NCI-H2227 treated with DMSO at 0.1 percent for 48 hours (cell line): ENCODE data around the gene CACNA1E.

Experiments used
- DNase-seq: peaks from one replicate; lab custom pipeline; 2025; lab: John Stamatoyannopoulos, UW

Gene CACNA1E

GRCh38 chr1:181768930-181769280 lies 285.6 kb downstream of the CACNA1E start:
- no peak for DNase-seq

- DNase-seq, result no peak
Observed at GRCh38 chr1:181769846-181770245, 286.5 kb downstream of the CACNA1E start.

GRCh38 chr1:181772714-181773113 lies 289.4 kb downstream of the CACNA1E start:
- DNase-seq, result no peak

- DNase-seq, result no peak
Observed at GRCh38 chr1:181776044-181776443, 292.7 kb downstream of the CACNA1E start.

- no peak for DNase-seq
Observed at GRCh38 chr1:181777286-181777685, 294.0 kb downstream of the CACNA1E start.

GRCh38 chr1:181777812-181778211 lies 294.5 kb downstream of the CACNA1E start:
- no peak for DNase-seq

GRCh38 chr1:181778640-181779260 lies 295.4 kb downstream of the CACNA1E start:
- peak; percentile 54 for DNase-seq

- DNase-seq, result no peak
Observed at GRCh38 chr1:181779343-181779742, 296.0 kb downstream of the CACNA1E start.

- DNase-seq, result no peak
Observed at GRCh38 chr1:181783208-181783607, 299.9 kb downstream of the CACNA1E start.

GRCh38 chr1:181784039-181784683 lies 300.8 kb downstream of the CACNA1E start:
- no peak for DNase-seq

GRCh38 chr1:181789395-181789794 lies 306.1 kb downstream of the CACNA1E start:
- no peak for DNase-seq

- DNase-seq, result no peak
Observed at GRCh38 chr1:181791721-181792120, 308.4 kb downstream of the CACNA1E start.

- no peak for DNase-seq
Observed at GRCh38 chr1:181793831-181794230, 310.5 kb downstream of the CACNA1E start.

GRCh38 chr1:181794332-181794731 lies 311.0 kb downstream of the CACNA1E start:
- no peak for DNase-seq

- DNase-seq, result no peak
Observed at GRCh38 chr1:181798191-181798926, 315.0 kb downstream of the CACNA1E start.

GRCh38 chr1:181801617-181802016 lies 318.3 kb downstream of the CACNA1E start:
- no peak for DNase-seq

GRCh38 chr1:181802466-181802865 lies 319.1 kb downstream of the CACNA1E start:
- no peak for DNase-seq

- no peak for DNase-seq
Observed at GRCh38 chr1:181803421-181803820, 320.1 kb downstream of the CACNA1E start.

- no peak for DNase-seq
Observed at GRCh38 chr1:181804989-181805388, 321.7 kb downstream of the CACNA1E start.

GRCh38 chr1:181806746-181807145 lies 323.4 kb downstream of the CACNA1E start:
- DNase-seq, result no peak

- DNase-seq, result no peak
Observed at GRCh38 chr1:181807251-181807650, 323.9 kb downstream of the CACNA1E start.

- no peak for DNase-seq
Observed at GRCh38 chr1:181809991-181810545, 326.8 kb downstream of the CACNA1E start.

GRCh38 chr1:181812208-181812607 lies 328.9 kb downstream of the CACNA1E start:
- peak; percentile 40 for DNase-seq
